HTR-8/SVneo (cell line): Measurements from ENCODE around the gene WDR87.

Source experiments
- DNase-seq: peaks from one replicate; pipeline ENCODE4 v3.0.0; 2011; ENCODE audit warnings: low spot score, mixed read lengths; ENCODE audit not compliant: insufficient read length
- FAIRE-seq: peaks from 2 replicates; lab custom pipeline; 2011; peaks lifted over from hg19 to GRCh38; lab: Jason Lieb, UNC

WDR87 gene

DNA sequence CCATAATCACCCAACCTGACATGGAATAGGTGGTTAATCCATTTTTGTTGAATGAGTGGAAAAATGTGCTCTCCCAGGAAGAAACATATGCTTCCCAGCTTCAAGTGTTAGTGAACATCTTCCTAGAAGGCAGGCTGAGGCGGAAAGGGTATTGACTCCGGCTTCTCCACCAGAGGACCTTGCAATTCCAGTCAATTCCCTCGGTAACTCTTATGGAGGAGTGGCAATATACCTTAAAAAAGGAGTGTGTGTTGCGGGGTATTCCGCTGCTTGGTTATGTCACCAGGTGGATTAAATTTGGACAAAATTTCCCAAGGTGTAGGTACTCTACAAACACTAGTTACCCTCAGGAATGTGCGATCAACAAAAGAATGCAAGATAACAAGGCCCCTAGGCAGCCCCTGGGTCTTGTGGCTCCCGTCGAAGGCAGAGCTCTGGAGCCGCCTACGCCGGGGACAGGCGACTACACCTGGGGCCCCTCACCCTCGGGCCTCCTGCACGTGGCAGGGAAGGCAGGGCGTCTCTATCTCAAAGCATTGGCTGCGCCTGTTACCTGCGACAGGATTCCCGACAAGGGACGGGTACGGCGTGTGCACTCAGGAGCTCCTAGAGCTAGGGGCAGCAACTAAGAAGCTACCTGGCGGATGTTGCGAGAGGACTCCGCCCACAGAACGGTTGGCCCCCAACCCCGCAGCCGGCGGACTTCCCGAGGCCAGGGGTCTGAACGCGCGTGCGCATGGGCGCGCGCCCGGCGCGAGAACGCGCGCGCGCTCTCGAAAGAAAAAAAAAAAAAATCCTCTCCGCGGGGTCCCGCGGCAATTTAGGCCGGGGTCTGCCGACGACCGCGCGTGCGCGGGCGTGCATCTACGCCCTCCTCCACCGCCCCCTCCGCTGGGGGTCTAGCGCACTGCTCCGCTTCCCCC, at the start of gene WDR87:
Gene WDR87, minus strand, starts transcription at position 649 of the 923 bp plus-strand sequence. CDS start 8,355 bp downstream, outside the sequence.
- FAIRE-seq (no peak), DNase-seq (peak; percentile 48)

DNA sequence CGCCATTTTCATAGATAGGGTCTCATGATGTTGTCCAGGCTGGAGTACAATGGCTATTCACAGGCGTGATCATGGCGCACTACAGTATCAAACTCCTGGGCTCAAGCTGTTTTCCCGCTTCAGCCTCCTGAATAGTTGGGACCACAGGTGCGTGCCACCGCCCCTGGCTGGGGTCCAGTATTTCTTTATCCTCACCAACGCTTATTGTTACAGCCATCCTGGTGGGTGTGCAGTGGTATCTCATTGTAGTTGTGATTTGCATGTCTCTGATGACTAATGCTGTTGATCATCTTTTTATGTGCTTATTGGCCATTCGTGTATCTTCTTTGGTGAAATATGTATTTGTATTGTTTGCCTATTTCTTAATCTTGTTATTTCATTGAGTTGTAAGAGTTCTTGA, 49.6 kb upstream of the WDR87 start:
- no peak for FAIRE-seq
- DNase-seq: no peak

DNA sequence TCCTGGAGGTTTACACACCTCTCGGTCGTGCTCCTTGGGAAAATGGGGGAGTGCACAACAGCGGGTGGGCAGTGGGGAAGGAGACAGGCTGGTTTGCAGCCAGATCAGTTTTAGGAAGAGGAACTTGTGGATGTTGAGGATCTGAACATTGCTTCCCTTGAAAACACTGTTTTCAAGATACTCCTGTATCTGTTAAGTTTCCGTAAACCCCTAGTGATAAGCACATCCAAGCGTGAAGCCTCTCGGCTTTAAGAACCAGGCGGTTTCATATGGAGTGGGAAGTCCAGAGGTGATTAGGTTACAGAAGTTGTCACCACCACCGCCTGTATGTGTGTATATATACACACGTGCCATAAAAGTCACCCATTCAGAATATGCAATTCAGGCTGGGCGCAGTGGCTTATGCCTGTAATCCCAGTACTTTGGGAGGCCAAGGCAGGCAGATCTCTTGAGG, 48.1 kb upstream of the WDR87 start:
- no peak for DNase-seq
- no peak for FAIRE-seq

DNA sequence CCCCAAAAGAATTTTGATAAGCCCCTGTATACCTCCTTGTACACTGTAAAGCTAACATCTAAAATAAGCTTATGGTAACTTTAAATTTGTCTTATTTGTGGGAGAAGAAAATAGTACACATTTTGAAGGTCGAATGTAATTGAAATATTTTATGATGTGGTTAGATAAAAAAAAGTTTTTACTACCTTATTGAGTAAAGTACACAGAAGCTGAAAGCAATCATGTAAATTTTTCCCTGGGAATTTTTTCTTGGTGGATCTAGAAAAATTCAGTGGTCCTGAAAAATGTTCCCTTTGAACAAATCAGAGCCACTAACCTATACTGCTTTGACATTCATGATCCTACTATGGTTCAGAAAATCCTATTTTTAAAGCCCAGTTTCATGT, 47.5 kb upstream of the WDR87 start:
- no peak for FAIRE-seq

DNA sequence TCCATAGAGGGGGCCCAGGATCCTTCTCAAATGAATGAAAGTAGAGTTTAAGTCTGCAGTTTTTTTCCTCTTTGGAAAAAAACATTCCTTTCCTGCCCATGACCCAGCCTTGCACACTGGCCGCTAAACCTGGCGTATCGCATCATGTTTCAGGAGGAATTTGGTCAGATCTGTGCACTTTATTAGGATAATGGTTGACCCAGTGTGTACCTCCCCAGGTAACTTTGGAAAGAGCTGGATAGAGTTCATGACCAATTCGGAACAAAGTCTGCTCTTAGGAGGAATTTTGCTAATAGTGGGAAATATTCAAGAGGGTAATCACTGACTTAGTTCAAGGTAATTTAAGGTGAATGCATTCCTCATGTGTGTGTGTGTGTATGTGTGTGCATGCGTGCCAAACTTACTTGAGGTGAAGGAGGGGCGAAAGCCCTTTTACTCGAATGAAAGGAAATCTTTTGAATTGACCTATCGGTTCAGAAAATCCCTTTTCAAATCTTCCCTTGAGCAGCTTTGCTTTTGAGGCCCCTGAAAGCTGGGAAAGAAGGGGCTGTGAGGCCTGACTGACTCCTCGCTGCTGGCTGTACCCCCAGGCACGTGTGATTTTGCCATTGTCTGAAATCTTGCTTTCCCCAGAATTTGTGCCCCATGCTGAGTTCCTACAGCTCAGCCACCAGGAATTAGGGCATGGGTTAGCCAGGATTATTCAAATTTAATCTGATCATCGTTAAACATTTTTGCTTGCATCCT, 47.0 kb upstream of the WDR87 start:
- DNase-seq: no peak

More for the DNA sequence above, 47.5 kb upstream of the WDR87 start:
- DNase-seq: no peak

DNA sequence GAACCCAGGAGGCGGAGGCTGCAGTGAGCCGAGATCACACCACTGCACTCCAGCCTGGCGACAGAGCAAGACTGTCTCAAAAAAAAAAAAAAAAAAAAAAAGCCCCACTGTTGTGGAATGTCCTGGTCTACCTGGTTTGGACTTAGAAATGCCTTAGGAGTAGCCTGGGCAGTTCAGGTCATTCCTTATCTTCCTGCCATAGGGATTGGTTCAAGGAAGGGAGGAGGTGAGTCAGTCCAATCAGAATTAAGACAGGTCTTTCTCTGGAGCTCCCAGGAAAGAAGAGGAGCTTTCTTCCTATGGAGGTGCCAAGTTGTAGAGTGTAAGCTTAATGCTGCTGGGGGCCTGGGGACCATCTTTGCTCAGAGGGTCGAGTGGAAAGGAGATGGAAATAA, 45.4 kb upstream of the WDR87 start:
- DNase-seq (no peak), FAIRE-seq (no peak)

More for the DNA sequence above, 47.0 kb upstream of the WDR87 start:
- no peak for FAIRE-seq

DNA sequence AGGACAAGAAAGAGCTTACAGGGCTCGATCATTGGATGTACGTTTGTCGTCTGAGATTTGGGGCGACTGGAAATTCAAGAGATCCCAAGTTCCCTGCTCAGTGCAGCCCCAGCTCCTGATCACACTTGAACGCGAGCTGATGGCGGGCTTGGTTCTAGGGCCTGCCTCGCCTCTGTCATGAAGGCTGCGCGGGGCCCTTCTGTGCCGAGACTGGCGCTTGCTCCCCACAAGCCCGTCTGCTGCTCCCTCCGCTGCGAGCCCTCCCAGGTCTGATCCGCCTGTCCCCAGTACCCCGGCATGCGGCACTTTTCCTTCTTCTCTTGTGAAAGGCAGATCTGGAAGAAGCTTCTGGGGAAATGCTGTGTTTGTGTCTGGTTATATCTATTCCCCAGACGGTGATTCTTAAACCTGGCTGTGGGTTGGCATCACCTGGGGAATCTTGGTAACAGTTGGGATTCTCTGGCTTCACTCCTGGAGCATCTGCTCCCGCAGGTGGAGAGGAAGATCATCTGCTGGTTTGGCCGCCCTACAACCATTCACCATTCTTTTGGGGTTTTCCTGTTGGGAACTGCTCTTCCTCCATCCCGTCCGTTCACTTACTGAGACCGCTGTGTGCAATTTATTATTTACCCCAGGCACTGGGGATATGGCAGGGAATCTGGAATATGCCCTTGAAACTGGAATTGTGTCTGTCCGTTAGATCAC, 44.2 kb upstream of the WDR87 start:
- FAIRE-seq (no peak), DNase-seq (no peak)

DNA sequence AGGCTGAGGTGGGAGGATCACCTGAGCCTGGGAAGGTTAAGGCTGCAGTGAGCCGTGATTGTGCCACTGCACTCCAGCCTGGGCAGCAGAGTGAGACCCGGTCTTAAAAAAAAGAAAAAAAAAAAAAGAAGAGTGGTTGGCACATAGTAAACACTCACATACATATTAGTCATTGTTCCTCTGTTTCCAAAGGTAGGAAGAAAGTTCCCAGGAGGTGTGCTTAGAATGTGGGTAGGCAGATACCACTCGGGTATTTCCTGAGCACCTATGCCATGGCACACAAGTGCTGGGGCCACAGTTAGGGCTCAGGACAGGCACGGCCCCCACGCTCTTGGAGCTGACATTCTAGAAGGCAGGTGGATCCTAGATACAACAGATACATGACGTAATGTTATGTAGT, 42.0 kb upstream of the WDR87 start:
- no peak for FAIRE-seq

DNA sequence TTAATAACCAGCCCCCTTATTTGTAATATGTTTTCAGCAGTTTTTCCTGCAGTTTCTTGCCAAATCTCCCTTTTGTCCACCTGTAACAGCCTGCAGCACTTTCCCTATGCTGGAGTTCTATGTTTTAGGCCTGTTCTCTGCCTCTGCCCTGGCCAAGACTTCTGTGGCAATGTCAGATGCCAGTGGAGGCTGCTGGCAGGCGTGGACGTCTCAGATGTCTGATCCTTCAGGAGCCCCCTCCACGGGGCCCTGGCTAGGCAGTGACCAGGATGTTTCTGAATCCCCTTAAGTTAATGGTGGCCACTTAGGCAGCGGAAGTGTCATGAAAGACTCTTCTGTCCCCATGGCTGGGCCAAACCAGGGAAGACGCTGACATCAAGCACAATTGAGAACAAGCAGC, 41.4 kb upstream of the WDR87 start:
- FAIRE-seq: no peak
- no peak for DNase-seq

More for the DNA sequence above, 42.0 kb upstream of the WDR87 start:
- DNase-seq: no peak

DNA sequence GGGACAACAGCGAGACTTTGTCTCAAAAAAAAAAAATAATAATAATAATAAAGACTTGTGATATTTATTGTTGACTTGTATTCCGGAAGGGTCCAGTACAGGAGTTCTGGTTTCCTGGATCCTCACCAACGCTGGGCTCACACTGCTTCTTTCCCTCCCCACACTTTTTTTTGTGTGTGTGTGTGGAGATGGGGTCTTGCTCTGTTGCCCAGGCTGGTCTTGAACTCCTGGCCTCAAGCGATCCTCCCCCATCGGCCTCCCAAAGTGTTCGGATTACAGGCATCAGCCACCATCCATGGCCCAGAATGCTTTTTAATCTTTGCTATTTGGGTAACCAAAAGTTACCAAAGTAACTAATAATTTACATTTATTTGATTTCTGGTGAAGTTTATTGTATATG, 39.7 kb upstream of the WDR87 start:
- no peak for DNase-seq
- no peak for FAIRE-seq

DNA sequence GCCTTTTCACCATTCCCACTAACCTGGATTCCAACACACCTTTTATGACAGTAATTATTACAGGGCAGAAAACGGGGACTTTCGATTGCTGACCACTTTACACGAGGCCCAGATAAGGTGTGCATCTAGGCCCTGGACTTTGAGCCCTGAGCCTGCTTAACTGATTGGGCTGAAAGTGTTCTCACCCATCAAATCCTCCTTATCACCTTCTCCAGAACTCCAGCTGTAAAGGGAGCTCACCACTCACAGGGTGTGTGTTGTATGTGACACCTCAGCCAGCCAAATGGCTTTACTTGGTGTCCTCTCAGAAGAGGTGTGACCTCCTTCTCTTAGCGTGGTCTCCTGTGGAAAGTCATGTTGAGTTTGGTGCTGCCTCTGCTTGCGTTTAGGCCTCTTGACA, 37.1 kb upstream of the WDR87 start:
- DNase-seq: no peak
- FAIRE-seq: no peak

DNA sequence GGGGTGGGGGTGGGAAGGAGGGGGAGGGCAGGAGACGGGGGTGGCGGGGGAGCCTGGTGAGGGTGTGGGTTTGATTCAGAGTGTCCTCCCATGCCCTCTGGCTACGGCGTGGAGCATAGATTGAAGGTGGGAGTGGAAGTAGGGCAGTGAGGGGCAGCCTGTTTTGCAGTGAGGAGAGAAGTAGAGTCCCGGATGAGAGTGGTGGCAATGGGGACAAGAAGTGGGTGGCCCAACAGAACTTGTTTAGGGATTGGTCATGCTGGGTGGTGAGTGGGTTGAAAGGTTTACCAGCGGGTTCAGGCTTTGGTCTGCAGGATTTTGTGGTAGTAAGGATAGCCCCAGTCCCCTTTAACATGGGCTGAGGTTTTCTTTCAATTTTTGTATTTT, 36.1 kb upstream of the WDR87 start:
- DNase-seq (no peak), FAIRE-seq (no peak)

DNA sequence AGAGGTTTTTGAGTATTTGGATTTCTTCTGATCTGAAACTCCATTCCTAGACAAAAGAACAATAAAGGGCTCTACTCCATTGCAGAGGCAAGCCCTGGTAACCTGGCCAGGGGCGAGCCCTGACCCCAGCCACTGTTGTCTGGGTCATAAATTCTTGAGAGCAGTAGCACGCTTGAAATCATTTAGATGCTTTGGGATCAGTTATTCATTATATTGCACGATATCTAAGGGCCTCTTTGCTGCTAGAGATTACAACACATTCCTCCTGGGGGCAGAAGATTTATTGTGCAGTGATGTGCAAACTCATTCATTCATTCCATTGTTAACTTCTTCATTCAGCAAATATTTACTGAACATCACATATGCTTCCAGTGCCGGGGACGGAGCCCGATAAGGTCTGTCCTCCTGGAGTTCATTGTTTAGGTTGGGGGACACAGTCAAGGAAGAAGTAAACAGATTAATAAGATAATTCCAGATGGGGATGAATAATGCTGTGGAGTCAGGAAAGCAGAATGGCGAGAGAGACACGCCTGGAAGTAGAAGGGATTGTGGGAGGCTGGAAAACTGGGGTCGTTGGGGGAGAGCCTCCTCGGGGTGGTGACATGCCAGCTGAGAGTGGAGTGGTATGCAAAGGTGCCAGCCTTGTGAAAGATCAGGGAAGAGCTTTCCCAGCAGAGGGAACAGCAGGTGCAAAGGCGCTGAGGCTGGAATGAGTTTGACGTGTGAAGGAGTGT, 35.6 kb upstream of the WDR87 start:
- no peak for FAIRE-seq
- DNase-seq: no peak

DNA sequence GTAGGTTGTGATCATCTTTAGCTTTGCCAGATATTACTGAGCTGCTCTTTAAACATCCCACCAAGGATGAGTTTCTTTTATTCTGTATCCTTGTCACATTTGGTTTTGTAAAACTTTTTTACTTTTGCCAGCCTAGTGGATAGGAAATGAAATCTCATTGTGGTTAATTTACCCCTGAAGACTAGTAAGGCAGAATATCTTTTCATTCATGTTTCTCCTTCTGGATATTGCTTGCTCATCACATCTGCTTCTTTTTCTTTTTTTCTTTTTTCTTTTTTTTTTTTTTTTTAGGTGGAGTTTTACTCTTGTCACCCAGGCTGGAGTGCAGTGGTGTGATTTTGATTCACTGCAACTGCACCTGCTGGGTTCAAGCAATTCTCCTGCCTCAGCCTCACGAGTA, 32.0 kb upstream of the WDR87 start:
- DNase-seq: no peak
- FAIRE-seq: no peak

DNA sequence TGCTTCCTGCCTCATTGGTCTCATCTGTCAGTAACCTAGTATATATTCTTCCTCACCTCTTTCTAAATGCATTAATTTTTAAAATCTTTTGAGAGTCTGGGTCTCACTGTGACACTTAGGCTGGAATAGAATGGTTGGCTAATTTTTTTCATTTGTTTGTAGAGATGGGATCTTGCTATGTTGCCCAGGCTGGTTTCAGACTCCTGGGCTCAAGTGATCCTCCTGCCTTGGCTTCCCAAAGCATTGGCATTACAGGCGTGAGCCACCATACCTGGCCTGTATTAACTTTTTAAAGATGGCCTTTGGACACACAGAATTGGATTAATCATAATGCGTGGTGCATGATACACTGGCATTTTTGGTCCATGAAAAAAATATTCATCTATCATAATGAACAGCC, 30.5 kb upstream of the WDR87 start:
- no peak for DNase-seq

DNA sequence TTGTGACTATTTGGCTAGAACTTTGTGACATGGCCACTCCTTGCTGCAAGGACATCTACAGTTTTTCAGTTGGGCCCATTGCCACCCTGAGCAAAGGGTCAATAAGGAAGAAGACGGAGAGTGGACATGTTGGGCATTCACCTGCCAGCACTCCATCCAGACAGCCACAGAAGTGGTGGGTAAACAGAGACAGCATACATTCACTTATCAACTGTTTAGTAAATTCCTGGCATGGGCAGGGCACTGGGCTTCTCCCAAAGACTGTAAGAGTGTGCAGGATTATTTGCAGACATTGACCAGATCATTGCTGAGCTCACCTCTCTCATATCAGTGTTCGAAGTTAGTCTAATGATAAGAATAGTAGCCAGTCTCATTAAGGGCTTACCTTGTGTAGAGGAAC, 29.8 kb upstream of the WDR87 start:
- FAIRE-seq (no peak), DNase-seq (no peak)

More for the DNA sequence above, 30.5 kb upstream of the WDR87 start:
- no peak for FAIRE-seq

DNA sequence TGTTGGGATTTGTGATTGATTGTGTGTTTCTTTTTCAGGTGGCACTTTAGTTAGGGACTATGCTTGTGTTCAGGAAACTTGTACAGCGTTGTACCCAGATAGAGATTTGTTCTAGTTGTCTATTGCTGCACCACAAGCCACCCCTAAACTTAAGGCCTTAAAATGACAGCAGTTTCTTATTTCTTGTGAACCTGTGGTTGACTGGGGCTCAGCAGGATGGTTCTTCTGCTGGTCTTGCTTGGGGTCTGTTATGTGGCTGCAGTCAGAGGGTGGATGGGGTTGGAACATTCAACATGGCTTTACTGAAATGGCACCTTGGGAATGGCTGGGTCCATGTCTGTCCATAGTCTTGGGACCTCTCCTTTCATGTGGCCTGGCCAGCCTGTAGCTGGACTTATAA, 28.9 kb upstream of the WDR87 start:
- no peak for DNase-seq
- no peak for FAIRE-seq

DNA sequence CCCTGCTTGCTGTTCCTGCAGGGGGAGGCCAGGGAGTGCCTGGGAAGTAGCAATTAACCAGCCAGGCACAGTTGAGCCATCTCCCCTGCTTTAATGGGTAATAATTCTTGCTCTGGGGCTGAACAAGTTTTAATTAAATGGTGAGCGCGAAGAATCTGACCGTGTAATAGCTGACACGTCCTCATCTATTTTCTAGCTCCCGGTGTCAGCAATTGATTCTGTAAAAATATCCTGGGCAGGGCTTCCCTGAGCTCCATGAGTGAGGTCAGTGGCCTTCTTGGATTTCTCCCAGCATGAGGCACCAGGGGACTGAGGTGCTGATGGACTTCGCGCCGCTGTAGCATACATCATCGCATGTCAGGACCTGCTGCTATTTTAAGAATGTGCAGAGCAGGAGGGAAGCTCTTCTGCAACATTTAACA, 27.6 kb upstream of the WDR87 start:
- DNase-seq (no peak), FAIRE-seq (no peak)

DNA sequence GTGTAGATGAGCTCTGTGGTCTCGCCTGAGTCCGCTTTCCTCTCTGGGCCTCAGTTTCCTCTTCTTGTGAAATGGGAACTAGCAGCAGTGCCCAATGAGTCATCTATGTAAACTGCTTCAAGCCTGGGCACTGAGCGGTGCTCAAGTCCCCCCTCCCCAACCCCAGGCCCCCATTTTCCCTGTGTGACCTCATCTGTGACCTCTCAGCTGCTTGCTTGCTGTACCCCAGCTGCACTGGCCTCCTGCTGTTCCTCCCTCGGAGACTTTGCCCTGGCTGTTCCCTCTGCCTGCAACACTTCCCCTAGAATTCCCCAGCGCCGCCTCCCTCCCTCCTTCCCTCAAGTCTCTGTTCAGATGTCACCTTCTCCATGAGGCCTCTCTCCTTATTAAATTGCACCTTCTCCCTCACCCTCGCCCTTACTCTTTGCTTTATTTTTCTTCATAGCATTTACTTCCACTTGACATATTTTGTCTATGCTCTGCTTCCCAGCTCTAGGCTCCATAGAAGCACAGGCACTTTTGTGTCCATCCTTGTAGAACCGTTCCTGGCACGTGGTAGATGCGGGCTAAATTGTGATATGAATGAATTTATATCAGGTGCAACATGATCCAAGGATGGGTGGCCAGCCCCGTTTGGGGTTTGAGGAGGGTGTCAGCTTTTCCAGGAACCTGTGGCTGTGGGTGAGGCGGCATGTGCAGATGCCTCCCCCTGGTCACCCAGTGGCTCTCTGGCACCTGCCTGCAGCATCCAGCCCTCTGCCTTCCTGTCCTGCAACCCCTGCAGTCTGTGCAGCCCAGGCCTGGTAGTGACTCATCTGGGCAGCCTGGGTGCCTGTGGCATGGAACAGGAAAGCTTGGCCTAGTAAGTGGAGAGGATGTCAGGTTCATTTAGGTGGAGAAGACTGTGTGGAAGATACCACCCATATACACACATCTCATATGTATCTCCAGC, 26.9 kb upstream of the WDR87 start:
- FAIRE-seq: peak; percentile 9
- DNase-seq: peak; percentile 36
